GM19351 (cell line): Measurements from ENCODE around the gene EXOC6.

Source experiments
- ATAC-seq: cut with Tn5 transposase; IDR thresholded peaks from one replicate; pipeline ENCODE4 v1.9.1; 2021; ENCODE audit warnings: mild to moderate bottlenecking, moderate library complexity; ENCODE audit not compliant: unreplicated experiment

The EXOC6 gene

DNA sequence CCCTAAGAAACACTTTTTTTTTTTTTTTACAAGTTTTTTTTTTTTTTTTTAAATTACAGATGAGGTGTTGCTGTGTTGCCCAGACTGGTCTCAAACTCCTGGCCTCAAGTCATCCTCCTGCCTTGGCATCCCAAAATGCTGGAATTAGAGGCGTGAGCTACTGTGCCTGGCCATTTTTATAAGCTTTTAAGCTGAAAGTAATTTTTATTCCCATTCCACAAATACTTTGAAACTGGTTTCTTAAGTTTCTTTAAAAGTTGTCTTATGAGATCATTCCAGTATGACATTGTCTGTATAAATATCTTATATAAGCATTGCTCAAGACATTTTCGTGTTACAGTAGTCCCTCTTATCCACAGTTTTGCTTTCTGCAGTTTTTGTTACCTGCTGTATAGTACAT, 150.9 kb downstream of the EXOC6 start:
- no peak for ATAC-seq

DNA sequence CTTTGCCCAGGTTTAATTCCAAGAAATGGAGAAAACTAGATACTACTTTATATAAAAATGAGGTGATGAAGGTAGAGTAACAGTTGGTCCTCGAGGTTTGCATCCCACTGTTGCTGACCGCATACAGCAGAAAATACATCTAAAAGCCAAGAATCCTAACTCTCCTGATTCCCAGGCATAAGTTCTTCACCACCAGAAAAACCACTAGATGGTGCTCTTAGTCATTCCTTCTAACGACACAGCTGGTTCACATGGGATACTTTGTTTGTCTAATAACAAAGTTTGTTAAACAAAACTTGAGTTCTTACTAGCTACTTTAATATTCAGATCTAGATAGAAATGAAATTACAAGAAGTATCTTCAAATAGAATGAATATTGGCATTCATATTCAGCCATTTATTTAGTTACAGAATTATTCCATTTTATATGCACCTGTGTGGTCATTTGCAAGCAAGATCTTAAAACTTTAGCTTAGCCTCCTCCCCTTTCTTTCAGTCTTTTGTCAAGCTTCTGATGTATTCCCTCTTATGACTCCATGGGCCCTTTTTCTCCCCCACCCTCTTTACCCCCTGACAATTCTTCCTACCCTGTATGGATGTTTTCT, 158.2 kb downstream of the EXOC6 start:
- ATAC-seq, result no peak

DNA sequence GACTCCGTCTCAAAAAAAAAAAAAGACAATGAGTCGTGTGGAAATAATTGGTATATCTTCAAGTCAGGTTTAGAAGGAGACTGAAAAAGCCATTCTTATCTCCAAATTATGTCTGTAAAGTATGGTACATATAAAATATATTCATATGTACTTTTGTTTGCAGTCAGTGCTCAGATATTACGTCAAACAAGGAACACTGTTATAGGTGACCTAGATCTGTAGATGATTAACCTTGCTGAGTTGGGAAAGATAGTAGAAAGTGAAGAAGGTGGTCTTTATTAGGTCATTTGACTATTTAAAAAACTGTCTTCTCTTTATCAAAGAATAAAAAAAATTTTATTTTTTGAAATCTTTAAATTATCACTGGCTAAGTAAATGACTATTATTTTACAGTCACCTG, 167.4 kb downstream of the EXOC6 start:
- ATAC-seq, result no peak

DNA sequence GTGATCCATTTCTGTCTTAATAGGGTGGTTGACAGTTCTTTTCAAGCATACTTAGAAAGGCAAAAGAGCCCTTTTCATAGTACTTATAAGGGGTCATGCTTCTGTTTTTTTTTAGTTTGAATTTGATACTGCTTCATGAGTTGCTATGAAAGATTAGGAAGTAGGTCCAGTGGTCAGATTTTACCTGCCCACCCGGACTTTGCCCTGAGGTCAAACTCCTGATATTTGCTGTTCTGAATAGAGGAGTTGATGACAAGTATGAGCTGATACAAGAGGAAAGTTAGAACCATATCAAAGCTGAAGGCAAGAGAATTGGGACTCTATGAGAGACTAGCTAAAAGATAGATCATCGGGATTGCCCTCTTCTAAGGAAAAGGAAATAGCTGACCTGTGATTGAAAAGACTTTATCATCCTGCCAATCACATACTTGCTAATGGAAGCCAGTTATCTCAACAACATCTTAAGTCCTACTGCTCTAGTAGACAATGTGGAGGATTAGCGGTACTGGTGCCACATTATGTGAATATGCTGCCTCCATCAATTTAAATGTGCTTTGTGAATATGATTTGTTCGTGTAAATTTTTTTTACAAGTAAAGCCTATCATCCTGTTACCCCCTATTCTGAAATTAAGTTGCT, 174.8 kb downstream of the EXOC6 start:
- no peak for ATAC-seq

DNA sequence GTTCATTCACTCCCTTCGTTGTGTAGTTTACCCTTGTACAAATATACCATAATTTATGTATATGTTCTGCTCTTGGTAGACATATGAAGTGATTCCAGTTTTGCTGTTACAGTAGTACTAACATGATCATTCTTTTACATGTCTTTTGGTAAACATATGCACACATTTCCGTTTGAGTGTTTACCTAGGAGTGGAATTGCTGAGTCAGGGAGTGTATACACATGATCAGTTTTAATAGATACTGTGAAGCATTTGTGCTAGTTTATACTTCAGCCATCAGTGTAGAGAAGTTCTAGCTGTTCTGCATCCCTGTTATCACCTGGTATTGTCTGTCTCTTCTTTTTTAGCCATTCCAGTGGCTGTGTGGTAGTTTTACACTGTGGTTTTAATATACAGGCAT, 177.8 kb downstream of the EXOC6 start:
- ATAC-seq, result no peak

DNA sequence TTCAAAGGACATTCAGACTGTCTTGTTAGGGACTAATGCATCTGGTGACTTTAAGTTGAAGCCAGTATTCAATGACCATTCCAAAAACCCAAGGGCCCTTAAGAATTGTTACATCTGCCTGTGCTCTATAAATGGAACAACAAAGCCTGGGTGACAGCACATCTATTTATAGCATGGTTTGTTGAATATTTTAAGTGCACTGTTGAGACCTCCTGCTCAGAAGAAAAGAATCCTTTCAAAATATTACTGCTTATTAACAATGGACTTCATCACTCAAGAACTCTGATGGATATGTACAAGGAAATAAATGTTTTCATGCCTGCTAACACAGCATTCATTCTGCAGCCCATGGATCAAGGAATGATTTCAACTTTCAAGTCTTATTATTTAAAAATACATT, 179.2 kb downstream of the EXOC6 start:
- ATAC-seq, result no peak

DNA sequence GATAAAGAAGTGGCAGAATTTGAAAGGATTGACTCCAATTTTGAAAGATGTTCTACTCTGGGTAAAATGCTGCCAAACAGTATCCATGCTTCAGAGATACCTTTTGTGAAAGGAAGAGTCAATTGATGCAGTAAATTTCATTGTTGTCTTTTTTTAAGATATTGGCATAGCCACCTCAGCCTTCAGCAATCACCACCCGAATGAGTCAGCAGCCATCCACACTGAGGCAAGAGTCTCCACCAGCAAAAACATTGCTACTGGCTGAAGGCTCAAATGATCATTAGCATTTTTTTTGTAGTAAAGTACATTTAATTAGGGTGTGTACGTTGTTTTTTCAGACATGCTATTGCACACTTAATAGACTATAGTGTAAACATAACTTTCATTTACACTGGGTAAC, 180.6 kb downstream of the EXOC6 start:
- no peak for ATAC-seq

DNA sequence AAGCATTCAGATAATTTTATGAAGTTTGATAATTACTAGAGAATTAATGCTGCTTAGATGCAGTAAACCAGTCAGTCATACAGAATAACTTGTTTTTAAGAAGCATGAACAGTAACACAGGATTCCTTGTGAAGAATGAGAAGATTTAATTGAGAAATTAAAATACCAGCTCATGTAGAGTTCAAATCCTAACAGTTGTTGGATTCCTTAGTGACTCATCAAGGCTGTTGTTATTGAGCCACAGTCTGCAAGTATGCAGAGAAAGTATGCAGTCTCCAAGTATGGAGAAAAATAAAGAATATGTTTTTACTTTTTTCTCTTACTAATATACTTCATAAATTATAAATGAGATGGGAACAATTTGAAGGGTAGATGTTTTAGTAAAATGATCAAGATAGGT, 182.1 kb downstream of the EXOC6 start:
- no peak for ATAC-seq

DNA sequence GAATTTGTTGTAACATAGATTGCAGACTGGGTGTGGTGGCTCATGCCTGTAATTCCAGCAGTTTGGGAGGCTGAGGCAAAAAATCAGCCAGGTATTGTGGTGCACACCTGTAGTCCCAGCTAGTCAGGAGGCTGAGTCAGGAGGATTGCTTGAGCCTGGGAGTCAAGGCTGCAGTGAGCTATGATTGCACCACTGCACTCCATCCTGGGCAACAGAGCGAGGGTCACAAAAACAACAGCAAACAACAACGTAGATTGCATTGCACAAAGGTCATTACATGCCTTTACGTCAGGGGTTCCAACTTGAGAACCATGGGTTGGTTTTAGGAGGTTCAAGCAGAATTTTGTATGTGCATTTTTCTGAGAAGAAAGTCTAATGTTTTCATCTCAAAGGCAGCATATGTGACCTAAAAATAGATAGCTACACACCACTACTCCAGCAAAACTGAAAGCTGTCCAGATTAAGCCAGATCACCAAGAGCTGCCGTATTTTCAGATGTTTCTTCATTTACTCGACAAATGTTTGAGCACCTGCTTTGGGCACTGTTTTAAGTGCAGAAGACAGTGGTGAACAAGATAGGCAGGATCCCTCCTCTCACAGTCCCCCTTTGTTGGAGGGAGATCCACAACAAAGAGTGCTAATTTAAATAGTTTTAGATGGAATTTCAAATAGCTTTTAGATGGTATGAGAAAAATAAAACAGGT, 183.9 kb downstream of the EXOC6 start:
- ATAC-seq, result no peak

DNA sequence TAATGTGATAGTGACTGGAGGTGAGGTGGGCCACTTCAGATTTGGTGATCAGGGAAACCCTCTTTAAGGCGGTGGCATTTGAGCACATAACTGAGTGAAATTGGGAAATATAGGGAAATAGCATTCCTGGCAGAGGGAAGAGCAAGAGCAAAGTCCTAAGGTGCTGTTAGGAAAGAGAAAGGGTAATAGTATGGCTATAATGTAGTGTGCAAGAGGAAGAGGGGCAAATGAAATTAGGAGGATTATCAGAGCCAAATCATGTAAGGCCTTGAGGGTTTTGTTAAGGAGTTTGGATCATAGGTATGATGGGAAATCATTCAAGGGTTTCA, 184.5 kb downstream of the EXOC6 start:
- ATAC-seq, result no peak

DNA sequence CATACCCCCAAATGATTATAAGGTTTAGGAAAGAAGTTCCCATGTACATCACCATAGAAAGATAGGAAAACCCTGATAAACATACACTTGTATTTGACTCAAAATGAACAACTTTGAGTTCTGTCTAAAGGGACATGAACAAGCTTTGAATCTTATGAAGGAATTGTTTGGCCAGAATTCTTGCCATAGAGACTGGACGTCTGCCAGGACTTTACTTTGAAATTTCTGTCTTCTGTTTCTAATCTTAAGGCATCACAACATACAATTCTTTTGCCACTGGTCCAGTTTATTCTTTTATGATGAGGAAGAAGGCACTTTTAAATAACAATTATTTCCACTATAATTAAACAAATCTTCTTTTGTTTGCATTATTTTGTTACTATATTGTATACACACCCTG, 186.1 kb downstream of the EXOC6 start:
- ATAC-seq, result no peak

DNA sequence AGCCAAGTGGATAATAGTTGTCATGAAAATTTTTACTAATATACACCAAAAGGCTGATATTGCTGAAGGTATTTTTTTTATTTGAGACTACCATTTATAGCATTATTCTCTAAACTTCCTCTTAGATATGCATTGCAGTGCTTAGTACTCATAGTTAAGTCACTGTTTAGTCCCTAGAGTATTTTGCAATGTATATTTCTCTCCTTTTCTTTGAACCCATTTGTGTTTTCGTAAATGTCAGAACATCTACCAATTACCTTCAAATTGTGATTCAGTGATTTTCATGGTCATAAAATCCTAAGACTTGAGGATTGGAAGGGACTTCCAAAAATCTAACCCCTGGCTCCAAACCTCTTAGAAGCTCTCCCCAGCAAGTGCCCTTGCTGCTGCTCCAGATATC, 190.8 kb downstream of the EXOC6 start:
- ATAC-seq, result no peak

DNA sequence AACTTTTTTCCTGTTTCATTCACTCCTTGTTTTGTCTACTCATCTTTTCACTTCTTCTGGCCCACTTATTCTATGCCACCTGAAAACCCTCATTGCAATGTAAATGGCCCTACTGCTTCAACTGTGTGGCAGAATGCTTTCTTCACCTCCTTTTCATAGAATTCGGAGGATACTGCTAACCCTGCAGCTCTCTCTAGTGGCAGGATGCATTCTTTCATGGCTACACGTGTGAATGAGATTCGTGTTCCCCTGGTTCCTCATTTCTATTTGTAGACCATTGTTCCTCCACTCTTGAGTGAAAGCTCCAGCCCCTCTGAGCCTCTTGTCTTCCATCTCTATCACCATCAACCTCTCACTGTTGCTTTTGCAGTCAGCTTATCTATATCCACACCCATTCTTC, 191.4 kb downstream of the EXOC6 start:
- peak; percentile 44 for ATAC-seq

DNA sequence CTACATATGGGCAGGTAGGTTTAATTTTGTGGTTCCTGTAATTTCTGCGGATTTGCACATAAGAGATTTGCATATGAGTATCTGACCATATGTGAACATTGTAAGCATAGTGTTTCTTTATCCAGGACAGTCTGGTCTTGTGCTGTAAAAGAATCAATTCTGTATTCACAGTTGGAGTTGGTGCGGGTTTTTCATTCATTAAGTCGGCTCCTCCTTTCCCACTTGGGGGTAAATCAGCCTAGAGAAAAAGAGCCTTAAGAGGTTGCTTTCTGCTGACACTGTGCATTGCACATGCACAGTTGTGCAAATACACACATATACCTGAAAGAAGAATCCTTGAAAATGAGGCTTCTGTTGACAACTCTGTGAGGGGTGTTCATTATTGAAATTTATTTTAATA, 206.2 kb downstream of the EXOC6 start:
- no peak for ATAC-seq

DNA sequence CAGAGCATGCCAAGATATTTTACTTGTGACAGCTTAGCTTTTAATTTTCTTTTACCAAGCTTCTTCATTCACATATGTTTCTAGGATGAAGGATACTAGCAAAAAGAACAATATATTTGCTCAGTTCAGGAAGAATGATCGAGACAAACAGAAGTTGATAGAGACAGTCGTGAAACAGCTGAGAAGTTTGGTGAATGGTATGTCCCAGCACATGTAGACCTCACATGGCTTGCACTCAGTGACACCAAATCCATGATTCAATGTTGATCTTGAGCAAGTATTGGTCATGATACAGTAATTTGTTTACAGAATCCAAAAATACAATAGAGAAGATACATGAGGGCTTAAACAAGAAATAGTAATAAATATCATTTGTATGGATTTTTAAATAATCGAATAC, 209.8 kb downstream of the EXOC6 start:
- ATAC-seq, result no peak

DNA sequence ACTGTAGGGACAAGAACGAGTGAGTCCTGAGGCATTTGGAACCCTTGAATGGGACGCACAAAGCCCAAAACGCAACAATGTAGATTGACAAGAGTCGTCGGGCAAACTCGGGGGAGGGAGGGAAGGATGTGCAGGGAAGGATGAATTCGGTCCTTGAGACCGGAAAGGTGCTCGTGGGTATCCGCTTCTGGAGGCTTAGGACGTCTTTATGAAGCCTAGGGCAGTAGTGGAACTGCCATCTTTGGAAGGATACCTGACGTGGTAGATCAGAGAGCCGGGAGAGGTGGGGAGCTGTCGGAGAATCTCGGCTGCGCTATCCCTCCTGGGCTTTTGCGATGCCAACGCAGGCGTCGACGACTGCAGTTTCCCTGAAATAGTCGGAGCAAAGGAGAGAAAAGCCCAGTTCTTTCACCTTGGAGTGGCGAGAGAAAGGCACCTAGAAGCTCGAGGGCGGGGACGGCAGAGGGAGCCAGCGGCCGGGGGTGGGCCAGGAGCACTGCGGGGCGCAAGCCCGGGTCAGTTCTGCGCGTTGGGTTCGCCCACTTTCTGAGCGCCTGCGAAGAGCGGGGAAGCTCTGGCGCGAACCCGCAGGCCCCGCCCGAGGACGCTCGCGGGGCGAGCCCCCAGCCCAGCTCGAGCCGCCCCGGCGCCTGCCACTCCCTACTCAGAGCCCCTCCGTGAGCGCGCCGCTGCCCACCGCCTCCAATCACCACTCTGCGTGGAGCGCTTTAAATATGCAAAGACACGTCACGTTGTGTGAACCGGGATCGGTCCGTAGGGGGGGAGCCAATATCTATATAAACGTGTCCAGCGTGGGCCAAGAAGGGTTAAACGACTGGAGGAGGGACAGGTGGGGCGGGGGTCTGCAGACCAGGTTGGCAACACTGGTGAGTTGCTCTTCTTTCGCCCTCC, 211.9 kb downstream of the EXOC6 start, which contains the start of gene CYP26C1:
CYP26C1 (plus strand) TSS at position 824 of the 912 bp plus-strand sequence. CDS start 466 bp downstream, outside the sequence.
- ATAC-seq, result no peak

DNA sequence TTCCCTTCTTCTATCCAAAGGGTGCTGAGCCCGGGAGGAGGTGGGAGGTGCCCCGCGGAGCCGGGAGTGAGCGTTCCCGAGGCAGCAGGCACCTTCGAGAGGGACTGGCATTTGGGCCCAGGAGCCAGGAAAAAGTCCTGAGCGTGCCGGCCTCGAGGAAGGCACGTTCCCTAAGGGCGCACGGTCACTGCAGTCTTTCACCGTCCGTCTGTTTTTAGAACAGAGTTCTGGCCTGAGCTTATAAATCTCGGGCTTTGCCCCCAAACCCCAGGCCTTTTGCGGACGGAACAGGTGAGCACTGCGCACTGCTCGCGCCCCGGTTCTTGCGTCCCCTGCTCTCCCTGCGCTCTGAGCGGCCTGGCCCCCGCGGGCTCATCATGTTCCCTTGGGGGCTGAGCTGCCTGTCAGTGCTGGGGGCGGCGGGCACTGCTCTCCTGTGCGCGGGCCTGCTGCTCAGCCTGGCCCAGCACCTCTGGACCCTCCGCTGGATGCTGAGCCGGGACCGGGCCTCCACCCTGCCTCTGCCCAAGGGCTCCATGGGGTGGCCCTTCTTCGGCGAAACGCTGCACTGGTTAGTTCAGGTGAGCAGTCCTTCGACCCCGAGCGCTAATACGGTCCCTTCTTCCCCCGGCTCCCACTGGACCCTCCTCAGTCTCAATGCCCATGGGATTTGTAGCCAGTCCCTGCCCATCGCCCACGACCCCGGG, 212.7 kb downstream of the EXOC6 start:
- no peak for ATAC-seq

DNA sequence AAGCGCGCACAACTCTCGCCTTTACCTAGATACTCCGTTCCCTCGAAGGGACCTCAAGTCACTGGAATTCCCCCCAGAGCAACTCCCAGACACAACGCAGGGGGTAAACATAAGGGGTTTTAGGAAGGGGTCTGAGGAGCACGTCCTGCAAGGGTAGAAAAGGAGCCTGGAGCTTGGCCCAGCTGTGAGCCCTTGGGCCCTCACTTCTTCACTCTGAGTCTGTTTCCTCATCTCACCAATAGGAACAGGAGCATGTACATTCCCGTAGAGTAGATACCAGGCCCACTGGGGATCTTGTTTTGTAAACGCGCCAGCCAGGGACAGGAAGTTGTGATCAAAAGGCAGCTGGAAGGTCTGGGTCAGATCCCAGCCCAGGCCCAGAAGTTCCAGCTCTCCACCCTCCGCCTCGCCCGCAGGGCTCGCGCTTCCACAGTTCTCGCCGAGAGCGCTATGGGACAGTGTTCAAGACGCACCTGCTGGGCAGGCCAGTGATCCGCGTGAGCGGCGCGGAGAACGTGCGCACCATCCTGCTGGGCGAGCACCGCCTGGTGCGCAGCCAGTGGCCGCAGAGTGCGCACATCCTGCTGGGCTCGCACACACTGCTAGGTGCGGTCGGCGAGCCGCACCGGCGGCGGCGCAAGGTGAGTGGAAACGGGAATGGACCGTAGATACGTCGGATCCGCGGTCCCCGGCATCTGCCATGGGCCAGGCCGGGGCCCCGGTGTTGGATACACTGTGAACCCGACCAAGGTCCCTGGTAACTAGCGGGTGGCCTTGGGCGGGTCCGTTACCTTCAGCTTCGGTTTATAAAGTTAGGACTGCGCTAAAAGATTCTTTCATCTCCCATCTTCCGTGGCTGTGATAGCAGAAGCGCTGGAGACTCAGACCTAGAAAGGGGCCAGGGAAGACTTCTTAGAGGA, 213.5 kb downstream of the EXOC6 start:
- no peak for ATAC-seq

DNA sequence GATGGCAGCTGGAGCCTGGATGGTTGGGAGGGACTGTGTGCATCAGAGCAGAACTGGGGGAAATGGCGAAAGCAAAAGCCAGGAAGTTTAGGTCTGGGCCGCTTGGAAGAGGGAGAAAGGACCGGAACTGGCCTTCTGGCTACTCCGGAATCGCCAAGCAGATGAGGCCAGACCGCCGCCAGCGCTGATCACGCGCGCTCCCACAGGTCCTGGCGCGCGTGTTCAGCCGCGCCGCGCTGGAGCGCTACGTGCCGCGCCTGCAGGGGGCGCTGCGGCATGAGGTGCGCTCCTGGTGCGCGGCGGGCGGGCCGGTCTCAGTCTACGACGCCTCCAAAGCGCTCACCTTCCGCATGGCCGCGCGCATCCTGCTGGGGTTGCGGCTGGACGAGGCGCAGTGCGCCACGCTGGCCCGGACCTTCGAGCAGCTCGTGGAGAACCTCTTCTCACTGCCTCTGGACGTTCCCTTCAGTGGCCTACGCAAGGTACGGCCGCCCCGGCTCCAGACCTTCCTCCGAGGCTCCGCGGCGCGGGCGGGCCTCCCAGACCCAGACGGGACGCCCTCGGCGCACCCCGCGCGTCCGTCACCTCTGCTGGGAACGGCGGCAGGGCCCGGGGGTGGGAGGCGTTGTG, 214.3 kb downstream of the EXOC6 start:
- ATAC-seq, result peak; percentile 68
